HepG2 (cell line): ENCODE results near the gene TNXB. TPM values are rescaled to one million over a fixed set of nuclear protein-coding genes. Genes with fewer than 3 reads are reported as not detected.

Experiments
- ATAC-seq: fragments of 200-7000 bp; cut with Tn5 transposase; 3 replicates; pipeline ENCODE4 v1.9.1; 2020; ENCODE audit warnings: mild to moderate bottlenecking, moderate library complexity
- BruUV-seq: library from RNA; stranded (reverse); fragments of 400-500 nt; replicated peaks from 2 replicates; lab custom pipeline; 2021; lab: Mats Ljungman, UMichigan
- CTCF ChIA-PET: fragments of 300-600 bp; formaldehyde crosslinking; extraction: SDS; loops from one replicate; lab custom pipeline; 2021; ENCODE audit warnings: low total read pairs, inconsistent platforms, low intra/inter-chr PET ratio; lab: Yijun Ruan, JAX
- POLR2A ChIA-PET: fragments of 350-600 bp; sonication (Branson Sonifier 250); formaldehyde crosslinking; loops from one replicate; lab custom pipeline; 2020; ENCODE audit warnings: antibody characterized with exemption, inconsistent platforms; lab: Yijun Ruan, JAX
- DNase-seq: peaks from one replicate; pipeline ENCODE4 v3.0.0-alpha.2; 2015; ENCODE audit warnings: low spot score
- FAIRE-seq: peaks from 3 replicates; lab custom pipeline; 2011; peaks lifted over from hg19 to GRCh38; lab: Jason Lieb, UNC
- H2AFZ ChIP-seq: one replicate; pipeline ENCODE4 v1.6.1; 2011; ENCODE audit warnings: low read length, inconsistent platforms
- H3K27ac ChIP-seq: fragments of 300-600 bp; 3 replicates; pipeline ENCODE4 v1.8.0; 2011; ENCODE audit warnings: mixed run types, mild to moderate bottlenecking, mixed read lengths, low read length, inconsistent platforms; ENCODE audit not compliant: insufficient read depth; ENCODE audit errors: extremely low read length
- H3K27me3 ChIP-seq, 2 experiments: fragments of 200-600 bp in 1 of 2; 2 replicates in 1 of 2; 3 replicates in 1 of 2; pipeline versions ENCODE4 v1.6.0 to v1.8.0; 2011; ENCODE audit warnings: low read length in 2 of 2, mild to moderate bottlenecking in 2 of 2, moderate library complexity in 2 of 2, inconsistent platforms in 1 of 2; ENCODE audit not compliant: insufficient read depth in 2 of 2, control insufficient read depth in 1 of 2
- H3K36me3 ChIP-seq, 2 experiments: fragments of 200-600 bp in 1 of 2; replicated peaks in 1 of 2; 2 replicates in 1 of 2; 3 replicates in 1 of 2; pipeline versions ENCODE4 v1.5.1 to v1.8.0; 2011; ENCODE audit warnings: low read length in 2 of 2, inconsistent platforms in 1 of 2; ENCODE audit not compliant: insufficient read depth in 2 of 2, control insufficient read depth in 1 of 2
- H3K4me1 ChIP-seq: 2 replicates; pipeline ENCODE4 v1.5.1; 2012; ENCODE audit warnings: low read length, inconsistent platforms; ENCODE audit not compliant: insufficient read depth
- H3K4me2 ChIP-seq: 2 replicates; pipeline ENCODE4 v1.6.0; 2011; ENCODE audit warnings: low read depth, low read length, inconsistent platforms
- H3K4me3 ChIP-seq, 3 experiments: fragments of 200-600 bp in 1 of 3; sonication (generic), shearing (Covaris generic) in 1 of 3; replicated peaks in 1 of 3; 2 replicates each; pipeline ENCODE4 v1.5.1; 2011 to 2016; ENCODE audit warnings: low read length in 3 of 3, inconsistent platforms in 2 of 3, low read depth in 2 of 3, mild to moderate bottlenecking in 2 of 3, control low read depth in 1 of 3, mixed read lengths in 1 of 3; ENCODE audit not compliant: insufficient read depth in 1 of 3
- H3K79me2 ChIP-seq: one replicate; pipeline ENCODE4 v1.6.1; 2011; ENCODE audit warnings: low read length, inconsistent platforms; ENCODE audit not compliant: insufficient read depth
- H3K9ac ChIP-seq: 2 replicates; pipeline ENCODE4 v1.6.0; 2011; ENCODE audit warnings: mild to moderate bottlenecking, low read depth, low read length, inconsistent platforms; ENCODE audit not compliant: insufficient read depth
- H3K9me3 ChIP-seq: 2 replicates; pipeline ENCODE4 v1.5.1; 2012; ENCODE audit warnings: mild to moderate bottlenecking, low read length
- H4K20me1 ChIP-seq: 2 replicates; pipeline ENCODE4 v1.6.0; 2011; ENCODE audit warnings: inconsistent platforms, mild to moderate bottlenecking, low read length, moderate library complexity; ENCODE audit not compliant: insufficient read depth
- ATRX ChIP-seq: sonication (generic); formaldehyde crosslinking; IDR thresholded peaks from 2 replicates; pipeline ENCODE4 v1.4.0; 2020; ENCODE audit warnings: missing genetic modification reagents, borderline replicate concordance
- ESRRA ChIP-seq: sonication (generic); formaldehyde crosslinking; IDR thresholded peaks from 2 replicates; pipeline ENCODE4 v1.5.1; 2020; ENCODE audit warnings: mild to moderate bottlenecking, low read depth, missing genetic modification reagents
- EZH2 ChIP-seq: conservative IDR thresholded peaks from 2 replicates; pipeline ENCODE4 v1.6.1; 2012; ENCODE audit warnings: mild to moderate bottlenecking, low read depth, low read length, moderate library complexity
- HMGXB4 ChIP-seq, 2 experiments: sonication (generic) in 1 of 2; formaldehyde crosslinking in 1 of 2; IDR thresholded peaks; 2 replicates each; pipeline versions ENCODE4 v1.4.0 to v1.6.1; 2018 to 2020; ENCODE audit warnings: missing genetic modification reagents in 2 of 2, borderline replicate concordance in 1 of 2, low read depth in 1 of 2, mild to moderate bottlenecking in 1 of 2, missing biosample characterization in 1 of 2
- NBN ChIP-seq: fragments of 450-650 bp; conservative IDR thresholded peaks from 2 replicates; pipeline ENCODE4 v1.6.1; 2017
- SAFB2 ChIP-seq: sonication (generic); formaldehyde crosslinking; IDR thresholded peaks from 2 replicates; pipeline ENCODE4 v1.5.1; 2020; ENCODE audit warnings: missing genetic modification reagents, low read depth, mild to moderate bottlenecking, borderline replicate concordance
- TP53 ChIP-seq: sonication (generic); formaldehyde crosslinking; conservative IDR thresholded peaks from 2 replicates; pipeline ENCODE4 v1.4.0; 2020; ENCODE audit warnings: missing genetic modification reagents
- ZBED4 ChIP-seq: sonication (generic); formaldehyde crosslinking; IDR thresholded peaks from 2 replicates; pipeline ENCODE4 v1.4.0; 2020; ENCODE audit warnings: missing genetic modification reagents, borderline replicate concordance
- ZMAT3 ChIP-seq: sonication (generic); formaldehyde crosslinking; conservative IDR thresholded peaks from 2 replicates; pipeline ENCODE4 v1.7.0; 2021; ENCODE audit warnings: missing genetic modification reagents
- WGBS: methylation state at CpG from one replicate; pipeline ENCODE4 v1.1.6; 2017; ENCODE audit warnings: low lambda C conversion rate; 5-methylcytosine and 5-hydroxymethylcytosine counted together
- in situ Hi-C: cut with HindIII; loops from 2 replicates; pipeline ENCODE4 v1.10.0; 2017; ENCODE audit warnings: low pct_unique_long_range_greater_than_20kb; ENCODE audit not compliant: extremely low pct_ligation_motif_present
- intact Hi-C: fragments of 100-400 bp; cut with micrococcal nuclease; formaldehyde crosslinking; loops from one replicate; pipeline ENCODE4 v1.10.0; 2022; ENCODE audit not compliant: unreplicated experiment
- polyA plus RNA-seq, 8 experiments: library from polyadenylated mRNA; depleted of rRNA in 3 of 8; stranded (reverse) in 7 of 8; unstranded in 1 of 8; fragments of >200 nt; fragmentation: Illumina TruSeq in 4 of 8; extraction: Trizol in 4 of 8; gene quantifications; 2 replicates each; pipeline versions ENCODE4 v1.2.1 to v1.2.3, GENCODE V29; 2011 to 2016; ENCODE audit warnings: low read depth in 4 of 8, missing spikeins in 1 of 8, mixed read lengths in 1 of 8; ENCODE audit not compliant: insufficient read depth in 1 of 8
- total RNA-seq, 5 experiments: library from RNA; depleted of rRNA; stranded (reverse); fragments of >200 nt; fragmentation: Illumina TruSeq; extraction: Trizol; gene quantifications; 2 replicates each; pipeline ENCODE4 v1.2.3, GENCODE V29; 2016; ENCODE audit warnings: low read depth in 1 of 5

The TNXB gene
- total and polyA plus RNA-seq, 2 of the 13 experiments (the other 11 are each of a cell fraction or from before 2014, with no cell fraction given) = 1.6 to 2.7 TPM

DNA sequence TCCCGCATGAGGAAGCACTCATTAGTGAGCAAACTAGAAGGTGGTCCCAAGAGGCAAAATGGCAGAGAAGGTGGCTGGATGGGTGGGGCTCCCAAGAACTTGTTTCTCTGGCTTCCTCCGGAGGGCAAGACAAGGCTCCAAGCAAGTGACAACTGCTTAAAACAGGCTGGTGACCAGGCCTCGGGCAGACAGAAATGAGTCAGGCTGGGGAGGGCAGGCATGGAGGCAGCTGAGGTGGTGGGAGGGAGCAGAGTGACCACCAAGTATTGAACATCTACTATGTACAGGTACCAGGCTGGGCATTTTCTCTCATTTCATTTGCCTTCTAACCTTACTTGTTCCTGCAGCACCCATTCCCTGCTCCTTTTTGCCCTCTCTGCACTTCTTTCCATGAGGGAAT, 33.4 kb downstream of the TNXB start (continued):
- TF ChIP-seq HMGXB4 (CRISPR knock-in tag; IDR thresholded peaks at IDR 0.05; ENCODE audit: borderline replicate concordance in 1 of 2, low read depth in 1 of 2) (no peak), SAFB2 (CRISPR knock-in tag) (no peak), ZBED4 (no peak), ESRRA (CRISPR knock-in tag) (no peak)

GRCh38 chr6:32074996-32075532, 34.1 kb downstream of the TNXB start:
- H3K4me3 ChIP-seq = no peak overlapping the region
- ChIA-PET POLR2A (no interaction called here), CTCF (no interaction called here)
- no peaks in the 10 kb centered on the region for H3K36me3 ChIP-seq
- H3K27ac ChIP-seq = no peak overlapping the region
- peaks cover 14 to 78% of the 10 kb centered on the region in 2 experiments for H3K27me3 ChIP-seq
- H3K9me3 ChIP-seq = no peaks in the 10 kb centered on the region
- intact Hi-C loops (no loop called here), in situ Hi-C loops (loop anchor here (25.0 kb wide), 1 partner anchor 712 kb away; no protein-coding TSS in a partner anchor)
- H3K79me2 ChIP-seq = no peaks in the 10 kb centered on the region
- no peak overlapping the region for H3K9ac ChIP-seq
- H3K4me1 ChIP-seq = no peaks in the 10 kb centered on the region
- ATAC-seq (no peak), FAIRE-seq (no peak), DNase-seq (no peak)
- BruUV-seq = no TSS peak
- no peak overlapping the region for H2AFZ ChIP-seq
- TF ChIP-seq ZMAT3 (CRISPR knock-in tag) (no peak), EZH2 (0 out of 2 replicates have a peak, but pooled peaks have one; percentile 15), NBN (no peak), ATRX (no peak), TP53 (CRISPR knock-in tag) (no peak)
- no peak overlapping the region for H3K4me2 ChIP-seq
- H4K20me1 ChIP-seq = 0 out of 2 replicates have a peak, but pooled peaks cover 4% of the 10 kb centered on the region
- 44% methylated on average over 8 of the region's 8 CpGs for WGBS
